Adipose tissue (tissue), 3 donors: ENCODE results near the gene DOLPP1. TPM values are rescaled to one million over a fixed set of nuclear protein-coding genes. Genes with fewer than 3 reads are reported as not detected.
A peak's percentile ranks its signal among the peaks of the same experiment; 100 is the strongest.
"Not testable (repeated sequence)": the region's sequence is repeated elsewhere in the genome, so short reads cannot be mapped to it uniquely, and the experiment has no call there.

Source experiments
- H3K27ac ChIP-seq: one replicate; pipeline ENCODE4 v1.5.1; 2013; ENCODE audit warnings: low read depth, low read length
- WGBS, 3 donors: extraction: QIAGEN DNeasy Blood & Tissue Kit; methylation state at CpG; one replicate each; pipeline ENCODE4 v1.1.7; 2013; 5-methylcytosine and 5-hydroxymethylcytosine counted together
- polyA plus RNA-seq, 3 donors: library from polyadenylated mRNA; stranded (reverse); fragments of 200-250 nt; gene quantifications; one replicate each; pipeline ENCODE4 v1.2.3, GENCODE V29; 2013
- donor health status: healthy with polysubstance abuse.
- donor health status: Bipolar disorder and iron deficiency.
- donor health status: healthy.

Gene DOLPP1
- polyA plus RNA-seq, 3 donors = 3.5 to 7.8 (median 7.3) TPM

GRCh38 chr9:129126749-129127618 is 46.1 kb downstream of the DOLPP1 start:
- no peak overlapping the region for H3K27ac ChIP-seq
- 57 to 69% (median 63%) methylated on average over 10 of the region's 10 CpGs for WGBS, 3 donors

GRCh38 chr9:129128689-129129088 is 47.8 kb downstream of the DOLPP1 start:
- 90 to 93% (median 92%) methylated on average over 5 of the region's 5 CpGs for WGBS, 3 donors
- H3K27ac ChIP-seq = no peak overlapping the region

GRCh38 chr9:129130271-129130670 is 49.4 kb downstream of the DOLPP1 start:
- H3K27ac ChIP-seq = not testable (repeated sequence)
- 90 to 91% (median 91%) methylated on average over 7 of the region's 7 CpGs for WGBS, 3 donors

- H3K27ac ChIP-seq = no peak overlapping the region
- WGBS, 3 donors = 67 to 85% (median 67%) methylated on average over 3 of the region's 3 CpGs
Measured at GRCh38 chr9:129130791-129131190, 49.9 kb downstream of the DOLPP1 start.

GRCh38 chr9:129131300-129132145 is 50.6 kb downstream of the DOLPP1 start:
- WGBS, 3 donors = 41 to 44% (median 41%) methylated on average over 13 of the region's 13 CpGs
- H3K27ac ChIP-seq = no peak overlapping the region

- 89 to 90% (median 90%) methylated on average over 4 of the region's 4 CpGs for WGBS, 3 donors
- no peak overlapping the region for H3K27ac ChIP-seq
Measured at GRCh38 chr9:129133082-129133481, 52.2 kb downstream of the DOLPP1 start.

GRCh38 chr9:129135476-129135875 is 54.6 kb downstream of the DOLPP1 start:
- 85 to 94% (median 90%) methylated on average over 6 of the region's 6 CpGs for WGBS, 3 donors
- no peak overlapping the region for H3K27ac ChIP-seq

GRCh38 chr9:129136446-129137035 is 55.6 kb downstream of the DOLPP1 start:
- no peak overlapping the region for H3K27ac ChIP-seq
- 74 to 85% (median 84%) methylated on average over 16 of the region's 16 CpGs for WGBS, 3 donors

GRCh38 chr9:129137292-129138143 is 56.6 kb downstream of the DOLPP1 start:
- 82 to 88% (median 85%) methylated on average over 19 of the region's 19 CpGs for WGBS, 3 donors
- H3K27ac ChIP-seq = peak overlapping the region; percentile 68

GRCh38 chr9:129138144-129138462 is 57.2 kb downstream of the DOLPP1 start:
- WGBS, 3 donors = 71 to 74% (median 73%) methylated on average over 9 of the region's 9 CpGs
- H3K27ac ChIP-seq = peak overlapping the region; percentile 92

GRCh38 chr9:129138476-129139232 is 57.7 kb downstream of the DOLPP1 start:
- H3K27ac ChIP-seq = peak overlapping the region; percentile 92
- 23 to 43% (median 35%) methylated on average over 21 of the region's 21 CpGs for WGBS, 3 donors

GRCh38 chr9:129139233-129139992 is 58.5 kb downstream of the DOLPP1 start:
- WGBS, 3 donors = 5 to 7% (median 5%) methylated on average over 13 of the region's 13 CpGs
- peak overlapping the region; percentile 92 for H3K27ac ChIP-seq

- 1 to 2% (median 2%) methylated on average over 11 of the region's 11 CpGs for WGBS, 3 donors
- H3K27ac ChIP-seq = peak overlapping the region; percentile 100
Measured at GRCh38 chr9:129139993-129140396, 59.1 kb downstream of the DOLPP1 start.
